ENCODE results near the gene SDR9C7. TPM values are rescaled to one million over a fixed set of nuclear protein-coding genes. Genes with fewer than 3 reads are reported as not detected.
"Not testable (repeated sequence)": the region's sequence is repeated elsewhere in the genome, so short reads cannot be mapped to it uniquely, and the experiment has no call there.

SDR9C7 gene
- total RNA-seq, 1 experiment from 2014 or later, result not detected

- in situ Hi-C loops (cut with HindIII; ENCODE audit: low pct_unique_long_range_greater_than_20kb, low sequenced_read_pairs), result no loop called here
- DNase-seq (ENCODE audit: low read depth), result no peak
Observed at GRCh38 chr12:56928262-56928661, 5.9 kb downstream of the SDR9C7 start.

GRCh38 chr12:56927281-56927680, 6.9 kb downstream of the SDR9C7 start:
- in situ Hi-C loops (cut with HindIII; ENCODE audit: low pct_unique_long_range_greater_than_20kb, low sequenced_read_pairs), result no loop called here
- DNase-seq (ENCODE audit: low read depth), result no peak

GRCh38 chr12:56922031-56922430, 12.2 kb downstream of the SDR9C7 start:
- DNase-seq (ENCODE audit: low read depth), result no peak
- in situ Hi-C loops (cut with HindIII; ENCODE audit: low pct_unique_long_range_greater_than_20kb, low sequenced_read_pairs), result no loop called here

- in situ Hi-C loops (cut with HindIII; ENCODE audit: low pct_unique_long_range_greater_than_20kb, low sequenced_read_pairs), result no loop called here
- no peak for DNase-seq (ENCODE audit: low read depth)
Observed at GRCh38 chr12:56921346-56921745, 12.9 kb downstream of the SDR9C7 start.

GRCh38 chr12:56918139-56918538, 16.1 kb downstream of the SDR9C7 start:
- in situ Hi-C loops (cut with HindIII; ENCODE audit: low pct_unique_long_range_greater_than_20kb, low sequenced_read_pairs); DNase-seq (ENCODE audit: low read depth): not testable (repeated sequence)

GRCh38 chr12:56916996-56917333, 17.2 kb downstream of the SDR9C7 start:
- in situ Hi-C loops (cut with HindIII; ENCODE audit: low pct_unique_long_range_greater_than_20kb, low sequenced_read_pairs), result no loop called here
- no peak for DNase-seq (ENCODE audit: low read depth)

GRCh38 chr12:56916296-56916995, 17.8 kb downstream of the SDR9C7 start:
- in situ Hi-C loops (cut with HindIII; ENCODE audit: low pct_unique_long_range_greater_than_20kb, low sequenced_read_pairs), result no loop called here
- DNase-seq (ENCODE audit: low read depth), result no peak

GRCh38 chr12:56914724-56915123, 19.5 kb downstream of the SDR9C7 start:
- in situ Hi-C loops (cut with HindIII; ENCODE audit: low pct_unique_long_range_greater_than_20kb, low sequenced_read_pairs), result no loop called here

GRCh38 chr12:56914256-56914655, 20.0 kb downstream of the SDR9C7 start:
- in situ Hi-C loops (cut with HindIII; ENCODE audit: low pct_unique_long_range_greater_than_20kb, low sequenced_read_pairs), result no loop called here
- no peak for DNase-seq (ENCODE audit: low read depth)

More at GRCh38 chr12:56914724-56915123, 19.5 kb downstream of the SDR9C7 start:
- no peak for DNase-seq (ENCODE audit: low read depth)

- DNase-seq (ENCODE audit: low read depth); in situ Hi-C loops (cut with HindIII; ENCODE audit: low pct_unique_long_range_greater_than_20kb, low sequenced_read_pairs): not testable (repeated sequence)
Observed at GRCh38 chr12:56909403-56909802, 24.8 kb downstream of the SDR9C7 start.

GRCh38 chr12:56908136-56908535, 26.1 kb downstream of the SDR9C7 start:
- in situ Hi-C loops (cut with HindIII; ENCODE audit: low pct_unique_long_range_greater_than_20kb, low sequenced_read_pairs), result no loop called here
- DNase-seq (ENCODE audit: low read depth), result no peak

- in situ Hi-C loops (cut with HindIII; ENCODE audit: low pct_unique_long_range_greater_than_20kb, low sequenced_read_pairs), result no loop called here
- no peak for DNase-seq (ENCODE audit: low read depth)
Observed at GRCh38 chr12:56905852-56906251, 28.4 kb downstream of the SDR9C7 start.

GRCh38 chr12:56903374-56903773, 30.8 kb downstream of the SDR9C7 start:
- in situ Hi-C loops (cut with HindIII; ENCODE audit: low pct_unique_long_range_greater_than_20kb, low sequenced_read_pairs), result no loop called here
- DNase-seq (ENCODE audit: low read depth), result no peak

GRCh38 chr12:56901313-56901712, 32.9 kb downstream of the SDR9C7 start:
- in situ Hi-C loops (cut with HindIII; ENCODE audit: low pct_unique_long_range_greater_than_20kb, low sequenced_read_pairs); DNase-seq (ENCODE audit: low read depth): not testable (repeated sequence)

GRCh38 chr12:56900583-56900982, 33.6 kb downstream of the SDR9C7 start:
- DNase-seq (ENCODE audit: low read depth), result peak; percentile 27
- in situ Hi-C loops (cut with HindIII; ENCODE audit: low pct_unique_long_range_greater_than_20kb, low sequenced_read_pairs), result no loop called here

- in situ Hi-C loops (cut with HindIII; ENCODE audit: low pct_unique_long_range_greater_than_20kb, low sequenced_read_pairs), result no loop called here
- DNase-seq (ENCODE audit: low read depth), result no peak
Observed at GRCh38 chr12:56898938-56899337, 35.3 kb downstream of the SDR9C7 start.

GRCh38 chr12:56897844-56898361, 36.3 kb downstream of the SDR9C7 start:
- in situ Hi-C loops (cut with HindIII; ENCODE audit: low pct_unique_long_range_greater_than_20kb, low sequenced_read_pairs), result no loop called here
- DNase-seq (ENCODE audit: low read depth), result no peak

GRCh38 chr12:56896082-56896481, 38.1 kb downstream of the SDR9C7 start:
- in situ Hi-C loops (cut with HindIII; ENCODE audit: low pct_unique_long_range_greater_than_20kb, low sequenced_read_pairs), result no loop called here
- no peak for DNase-seq (ENCODE audit: low read depth)

GRCh38 chr12:56894698-56895368, 39.4 kb downstream of the SDR9C7 start:
- in situ Hi-C loops (cut with HindIII; ENCODE audit: low pct_unique_long_range_greater_than_20kb, low sequenced_read_pairs), result no loop called here
- DNase-seq (ENCODE audit: low read depth), result no peak

GRCh38 chr12:56891885-56892284, 42.3 kb downstream of the SDR9C7 start:
- DNase-seq (ENCODE audit: low read depth); in situ Hi-C loops (cut with HindIII; ENCODE audit: low pct_unique_long_range_greater_than_20kb, low sequenced_read_pairs): not testable (repeated sequence)
